Left ventricle myocardium inferior (tissue), 1 donor: Measurements from ENCODE around the gene GLG1. TPM values are rescaled to one million over a fixed set of nuclear protein-coding genes. Genes with fewer than 3 reads are reported as not detected.

Source experiments
- DNase-seq: peaks from one replicate; pipeline ENCODE4 v3.0.0-alpha.2; 2020
- H3K27ac ChIP-seq: fragments of 200-600 bp; replicated peaks from 2 replicates; pipeline ENCODE4 v1.8.0; 2021
- H3K27me3 ChIP-seq: fragments of 200-600 bp; 2 replicates; pipeline ENCODE4 v1.8.0; 2021; ENCODE audit warnings: low read depth
- H3K36me3 ChIP-seq: fragments of 200-600 bp; 2 replicates; pipeline ENCODE4 v1.8.0; 2021
- H3K4me1 ChIP-seq: fragments of 200-600 bp; 2 replicates; pipeline ENCODE4 v1.8.0; 2021
- H3K4me3 ChIP-seq: fragments of 200-600 bp; 2 replicates; pipeline ENCODE4 v1.8.0; 2021; ENCODE audit warnings: mild to moderate bottlenecking, moderate library complexity
- H3K9me3 ChIP-seq: fragments of 200-600 bp; replicated peaks from 2 replicates; pipeline ENCODE4 v1.8.0; 2021
- CTCF ChIP-seq: fragments of 200-600 bp; IDR thresholded peaks from 2 replicates; pipeline ENCODE4 v1.8.0; 2021; ENCODE audit warnings: antibody characterized with exemption, mild to moderate bottlenecking, borderline replicate concordance
- intact Hi-C: fragments of 100-400 bp; cut with micrococcal nuclease; formaldehyde crosslinking; loops from one replicate; pipeline ENCODE4 v1.11.0; 2022
- total RNA-seq: library from RNA; stranded (reverse); fragmentation: NEBNext Ultra II Directional; extraction: Animal tissue kit (Norgen Biotek cat#: 25700); gene quantifications from one replicate; pipeline ENCODE4 v1.2.1, GENCODE V29; 2021
- donor health status: DM: no; HTN: yes; CAD: no; lungs with severe emphysema.

Gene GLG1
- total RNA-seq, 1 donor from 2014 or later: 72.7 TPM

GRCh38 chr16:74603848-74604247 lies 3.1 kb downstream of the GLG1 start:
- Histone ChIP-seq H3K4me3 (no peak overlapping the region), H3K27me3 (no peaks in the 10 kb centered on the region), H3K9me3 (no peaks in the 10 kb centered on the region), H3K4me1 (peaks cover 77% of the 10 kb centered on the region), H3K27ac (no peak overlapping the region), H3K36me3 (no peaks in the 10 kb centered on the region)
- DNase-seq: no peak
- intact Hi-C loops: no loop called here
- TF ChIP-seq CTCF: no peak

GRCh38 chr16:74601126-74601871 lies 5.6 kb downstream of the GLG1 start:
- Histone ChIP-seq H3K4me3 (no peak overlapping the region), H3K36me3 (peaks cover 7% of the 10 kb centered on the region), H3K9me3 (no peaks in the 10 kb centered on the region), H3K27ac (no peak overlapping the region), H3K27me3 (no peaks in the 10 kb centered on the region), H3K4me1 (peaks cover 64% of the 10 kb centered on the region)
- no peak for DNase-seq
- TF ChIP-seq CTCF: no peak
- intact Hi-C loops: no loop called here

GRCh38 chr16:74596586-74596985 lies 10.3 kb downstream of the GLG1 start:
- Histone ChIP-seq H3K27ac (no peak overlapping the region), H3K27me3 (no peaks in the 10 kb centered on the region), H3K36me3 (peaks cover 9% of the 10 kb centered on the region), H3K9me3 (no peaks in the 10 kb centered on the region), H3K4me3 (no peak overlapping the region), H3K4me1 (peaks cover 40% of the 10 kb centered on the region)
- no peak for TF ChIP-seq CTCF
- intact Hi-C loops: no loop called here
- DNase-seq: no peak

GRCh38 chr16:74592847-74593246 lies 14.1 kb downstream of the GLG1 start:
- Histone ChIP-seq H3K9me3 (no peaks in the 10 kb centered on the region), H3K4me3 (no peak overlapping the region), H3K4me1 (peaks cover 22% of the 10 kb centered on the region), H3K36me3 (peaks cover 3% of the 10 kb centered on the region), H3K27ac (no peak overlapping the region), H3K27me3 (no peaks in the 10 kb centered on the region)
- intact Hi-C loops: no loop called here
- no peak for TF ChIP-seq CTCF
- DNase-seq: no peak

GRCh38 chr16:74591876-74592650 lies 14.9 kb downstream of the GLG1 start:
- DNase-seq: no peak
- intact Hi-C loops: no loop called here
- Histone ChIP-seq H3K9me3 (no peaks in the 10 kb centered on the region), H3K27me3 (no peaks in the 10 kb centered on the region), H3K4me1 (peaks cover 22% of the 10 kb centered on the region), H3K27ac (no peak overlapping the region), H3K4me3 (no peak overlapping the region), H3K36me3 (peaks cover 2% of the 10 kb centered on the region)
- TF ChIP-seq CTCF: no peak
